Vagina (tissue), 2 donors: Measurements from ENCODE around the gene TNNI2.

Experiments used
- POLR2A ChIP-seq, 2 donors: fragments of 450-650 bp; IDR thresholded peaks; one replicate each; pipeline ENCODE4 v1.6.1; 2017; ENCODE audit warnings: antibody characterized with exemption in 2 of 2, mild to moderate bottlenecking in 2 of 2, moderate library complexity in 2 of 2
- POLR2AphosphoS5 ChIP-seq, 2 donors: sonication (generic); formaldehyde crosslinking; IDR thresholded peaks; one replicate each; pipeline ENCODE4 v1.9.0; 2017; ENCODE audit warnings: antibody characterized with exemption in 2 of 2, mild to moderate bottlenecking in 2 of 2, low read depth in 1 of 2; ENCODE audit not compliant: insufficient read depth in 1 of 2
- TF ChIP-seq, protein P1 (sequence below), 3 experiments: fragments of 450-650 bp in 2 of 3; fragments of 200-600 bp in 1 of 3; sonication (generic) in 1 of 3; IDR thresholded peaks; one replicate each; pipeline ENCODE4 v1.5.1; 2017 to 2019; ENCODE audit warnings: antibody characterized with exemption in 3 of 3, mild to moderate bottlenecking in 2 of 3, moderate library complexity in 2 of 3

DNA sequence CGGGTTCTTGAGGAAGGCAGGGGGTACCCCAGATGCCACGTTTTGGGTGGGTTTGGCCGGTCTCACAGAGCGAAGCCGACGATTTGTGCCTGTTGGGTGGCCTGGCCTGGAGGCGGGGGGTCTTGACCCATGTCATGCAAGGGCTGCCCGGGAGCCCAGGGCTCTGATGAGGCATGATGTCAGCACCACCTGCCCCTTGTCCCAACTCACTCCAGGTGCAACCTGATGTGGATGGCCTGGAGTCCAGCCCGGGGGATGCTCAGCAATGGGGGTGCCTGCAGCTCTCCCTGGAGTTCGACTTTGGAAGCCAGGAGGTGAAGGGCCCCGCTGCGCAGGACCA is 3.1 kb upstream of the TNNI2 start:
- TF ChIP-seq, protein P1, sequence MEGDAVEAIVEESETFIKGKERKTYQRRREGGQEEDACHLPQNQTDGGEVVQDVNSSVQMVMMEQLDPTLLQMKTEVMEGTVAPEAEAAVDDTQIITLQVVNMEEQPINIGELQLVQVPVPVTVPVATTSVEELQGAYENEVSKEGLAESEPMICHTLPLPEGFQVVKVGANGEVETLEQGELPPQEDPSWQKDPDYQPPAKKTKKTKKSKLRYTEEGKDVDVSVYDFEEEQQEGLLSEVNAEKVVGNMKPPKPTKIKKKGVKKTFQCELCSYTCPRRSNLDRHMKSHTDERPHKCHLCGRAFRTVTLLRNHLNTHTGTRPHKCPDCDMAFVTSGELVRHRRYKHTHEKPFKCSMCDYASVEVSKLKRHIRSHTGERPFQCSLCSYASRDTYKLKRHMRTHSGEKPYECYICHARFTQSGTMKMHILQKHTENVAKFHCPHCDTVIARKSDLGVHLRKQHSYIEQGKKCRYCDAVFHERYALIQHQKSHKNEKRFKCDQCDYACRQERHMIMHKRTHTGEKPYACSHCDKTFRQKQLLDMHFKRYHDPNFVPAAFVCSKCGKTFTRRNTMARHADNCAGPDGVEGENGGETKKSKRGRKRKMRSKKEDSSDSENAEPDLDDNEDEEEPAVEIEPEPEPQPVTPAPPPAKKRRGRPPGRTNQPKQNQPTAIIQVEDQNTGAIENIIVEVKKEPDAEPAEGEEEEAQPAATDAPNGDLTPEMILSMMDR (IDR thresholded peaks at IDR 0.05): no peak
- TF ChIP-seq POLR2A (IDR thresholded peaks at IDR 0.05) (no peak), POLR2AphosphoS5 (IDR thresholded peaks at IDR 0.05; ENCODE audit: insufficient read depth in 1 of 2, low read depth in 1 of 2) (no peak)
